ENCODE results near the gene NPB.

NPB gene

DNA sequence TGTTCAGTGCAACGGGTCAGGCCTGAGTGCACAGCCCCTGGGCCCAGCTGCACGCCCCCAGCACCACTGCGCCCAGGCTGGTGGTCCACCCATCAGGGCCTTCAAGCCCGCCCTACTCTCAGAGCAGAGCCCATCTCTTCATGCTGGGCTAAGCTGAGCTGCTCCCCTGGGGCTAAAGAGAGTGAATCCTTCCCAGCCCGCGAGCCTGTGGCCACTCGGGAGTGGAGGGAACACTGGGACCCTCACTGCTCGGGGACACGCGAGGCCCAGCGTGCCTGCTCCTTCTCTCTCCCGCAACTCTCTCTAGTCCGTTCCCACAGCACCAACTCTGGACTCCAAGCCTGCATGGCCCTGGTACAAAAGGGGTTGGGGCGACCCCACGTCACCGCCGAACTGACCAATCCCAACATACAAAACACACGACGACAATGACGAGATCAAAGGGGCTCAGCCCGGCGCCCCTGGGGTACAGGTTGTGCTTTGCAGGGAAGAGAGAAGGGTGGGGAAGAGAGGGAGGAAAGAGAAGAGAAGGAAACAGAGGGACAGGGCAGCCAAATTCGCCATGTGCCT, 20.0 kb downstream of the NPB start:
- DNase-seq (ENCODE audit: low read depth), result no peak
- H3K4me3 ChIP-seq (replicated peaks; ENCODE audit: low read depth, low read length), result no peak overlapping the region
- TF ChIP-seq, protein P1, sequence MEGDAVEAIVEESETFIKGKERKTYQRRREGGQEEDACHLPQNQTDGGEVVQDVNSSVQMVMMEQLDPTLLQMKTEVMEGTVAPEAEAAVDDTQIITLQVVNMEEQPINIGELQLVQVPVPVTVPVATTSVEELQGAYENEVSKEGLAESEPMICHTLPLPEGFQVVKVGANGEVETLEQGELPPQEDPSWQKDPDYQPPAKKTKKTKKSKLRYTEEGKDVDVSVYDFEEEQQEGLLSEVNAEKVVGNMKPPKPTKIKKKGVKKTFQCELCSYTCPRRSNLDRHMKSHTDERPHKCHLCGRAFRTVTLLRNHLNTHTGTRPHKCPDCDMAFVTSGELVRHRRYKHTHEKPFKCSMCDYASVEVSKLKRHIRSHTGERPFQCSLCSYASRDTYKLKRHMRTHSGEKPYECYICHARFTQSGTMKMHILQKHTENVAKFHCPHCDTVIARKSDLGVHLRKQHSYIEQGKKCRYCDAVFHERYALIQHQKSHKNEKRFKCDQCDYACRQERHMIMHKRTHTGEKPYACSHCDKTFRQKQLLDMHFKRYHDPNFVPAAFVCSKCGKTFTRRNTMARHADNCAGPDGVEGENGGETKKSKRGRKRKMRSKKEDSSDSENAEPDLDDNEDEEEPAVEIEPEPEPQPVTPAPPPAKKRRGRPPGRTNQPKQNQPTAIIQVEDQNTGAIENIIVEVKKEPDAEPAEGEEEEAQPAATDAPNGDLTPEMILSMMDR (IDR thresholded peaks at IDR 0.05; ENCODE audit: low read length, missing control alignments), result no peak

- DNase-seq (ENCODE audit: low read depth), result no peak
- TF ChIP-seq, protein P1 (IDR thresholded peaks at IDR 0.05; ENCODE audit: low read length, missing control alignments), result no peak
- H3K4me3 ChIP-seq (replicated peaks; ENCODE audit: low read depth, low read length), result peak overlapping the region; percentile 52
These were observed 20.7 kb downstream of the NPB start for GRCh38 chr17:81922566-81923301.

DNA sequence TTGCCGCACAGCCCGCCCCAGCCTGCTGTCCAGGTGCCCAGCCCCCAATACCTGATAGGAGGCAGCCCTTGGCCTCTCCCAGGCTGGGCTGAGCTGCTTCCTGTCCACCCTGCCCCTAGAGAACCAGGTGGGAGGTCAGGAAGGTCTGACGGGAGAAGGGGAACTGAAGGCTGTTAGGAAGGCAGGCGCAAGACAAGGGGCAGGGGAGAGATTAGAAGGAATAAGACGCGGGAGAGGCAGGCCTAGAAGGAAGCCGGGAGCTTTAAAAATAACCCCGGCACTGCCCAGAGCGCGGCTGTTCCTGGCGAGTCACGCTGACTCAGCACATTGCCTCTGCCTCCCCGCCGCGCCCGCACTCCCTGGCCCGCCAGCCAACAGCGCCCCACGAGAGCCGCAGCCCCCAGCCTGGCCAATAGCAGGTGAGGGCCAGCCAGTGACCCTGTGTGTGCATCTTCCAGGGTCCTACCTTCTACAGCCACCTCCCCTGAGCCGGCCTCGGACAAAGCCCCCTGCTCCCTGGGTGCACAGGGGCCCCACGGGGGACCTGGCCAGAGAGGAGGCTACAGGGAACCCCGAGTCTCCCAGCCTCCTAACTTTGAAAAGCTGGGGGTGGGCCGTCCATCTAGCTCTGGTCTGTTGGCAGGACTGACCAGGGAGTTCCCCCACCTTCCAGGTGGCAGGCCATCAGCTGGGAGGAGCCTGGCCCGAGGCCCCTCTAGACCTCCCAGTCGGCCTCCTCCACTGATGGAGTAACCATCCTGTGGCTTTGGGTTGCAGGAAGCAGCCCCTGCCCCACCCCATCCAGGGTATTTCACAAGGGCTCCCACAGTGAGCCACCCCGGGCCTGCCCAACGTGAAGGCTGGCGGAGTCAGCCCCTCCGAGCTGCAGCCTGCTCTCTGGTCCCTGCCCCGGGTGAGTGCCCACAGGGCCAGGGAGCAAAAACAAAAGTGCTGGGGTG, 21.5 kb downstream of the NPB start:
- DNase-seq (ENCODE audit: low read depth), result peak; percentile 85
- TF ChIP-seq, protein P1 (IDR thresholded peaks at IDR 0.05; ENCODE audit: low read length, missing control alignments), result no peak
- H3K4me3 ChIP-seq (replicated peaks; ENCODE audit: low read depth, low read length), result peak overlapping the region; percentile 52

DNA sequence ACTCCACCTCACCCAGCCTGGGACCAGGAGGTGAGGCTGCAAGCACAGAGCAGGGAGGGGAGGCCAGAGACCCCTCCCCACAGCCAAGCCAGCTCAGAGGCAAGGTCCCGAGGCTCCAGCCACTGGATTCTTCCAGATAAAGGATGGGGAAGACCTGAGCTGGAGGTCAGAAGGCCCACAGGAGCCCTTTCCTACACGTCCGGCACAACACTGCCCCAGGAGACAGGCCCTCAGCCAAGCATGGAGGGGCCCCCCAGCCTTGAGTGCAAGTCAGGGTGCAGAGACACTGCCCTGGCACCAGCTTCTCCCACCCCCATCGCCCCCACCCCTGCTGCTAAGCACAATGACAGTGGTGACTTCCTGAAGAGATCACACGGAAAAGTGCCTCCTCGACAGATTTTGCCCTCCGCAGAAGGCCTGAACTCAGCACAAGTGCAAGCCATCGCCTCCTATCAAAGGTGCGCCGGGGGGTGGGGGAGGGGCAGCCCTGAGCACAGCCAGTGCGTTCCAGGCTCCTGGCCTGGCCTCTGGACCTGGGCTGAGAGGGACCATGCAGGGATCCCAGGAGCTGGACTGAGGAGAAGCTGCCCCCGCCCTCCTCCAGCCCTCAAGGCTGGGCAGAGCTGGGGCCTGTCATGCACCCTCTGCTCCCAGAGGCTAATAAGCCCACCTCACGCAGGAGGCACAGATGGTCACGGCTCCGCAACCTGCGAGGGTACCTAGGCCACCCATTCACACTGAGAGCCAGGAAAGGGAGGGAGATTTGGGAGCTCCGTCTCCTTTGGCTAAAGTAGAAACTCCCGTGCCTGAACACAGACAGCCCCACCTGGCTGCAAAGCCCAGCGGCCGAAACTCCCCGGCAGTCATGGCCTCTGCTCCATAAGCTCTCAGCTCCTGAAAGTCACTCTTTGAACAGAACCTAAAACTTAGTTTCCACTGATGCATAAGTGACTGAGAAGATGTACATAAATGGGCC, 22.8 kb downstream of the NPB start:
- DNase-seq (ENCODE audit: low read depth), result no peak

DNA sequence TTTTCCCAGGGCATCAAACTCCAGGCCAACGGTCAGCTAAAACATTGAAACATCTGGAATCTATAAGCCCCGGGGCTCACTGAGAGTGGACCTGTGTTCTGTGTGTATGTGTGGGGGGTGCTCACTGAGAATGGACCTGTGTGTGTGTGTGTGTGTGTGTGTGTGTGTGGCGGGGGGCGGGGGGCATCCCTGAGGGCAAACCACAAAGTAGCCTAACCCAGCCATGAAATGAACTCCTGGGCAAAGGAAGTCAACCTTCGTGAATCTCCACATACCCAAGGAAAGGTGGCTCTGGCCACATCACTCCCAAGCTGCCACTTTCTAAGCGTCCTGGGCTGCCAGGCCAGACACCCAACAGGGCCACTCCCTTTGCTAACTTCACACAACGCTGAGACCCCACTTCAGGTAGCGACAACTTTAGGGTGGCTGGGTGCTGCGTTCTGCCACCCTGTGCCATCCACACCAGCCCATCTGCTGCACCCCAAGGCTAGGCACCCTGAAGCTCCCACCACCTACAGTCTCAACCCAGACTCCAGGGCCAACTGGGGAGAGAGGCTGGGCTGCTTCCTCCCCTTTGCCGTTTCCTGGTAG, 23.9 kb downstream of the NPB start:
- TF ChIP-seq, protein P1 (IDR thresholded peaks at IDR 0.05; ENCODE audit: low read length, missing control alignments), result no peak
- no peak for DNase-seq (ENCODE audit: low read depth)
- peak overlapping the region; percentile 85 for H3K4me3 ChIP-seq (replicated peaks; ENCODE audit: low read depth, low read length)

More for the DNA sequence above, 22.8 kb downstream of the NPB start:
- H3K4me3 ChIP-seq (replicated peaks; ENCODE audit: low read depth, low read length), result no peak overlapping the region
- TF ChIP-seq, protein P1 (IDR thresholded peaks at IDR 0.05; ENCODE audit: low read length, missing control alignments), result no peak
